T-helper 2 cell treated with Interferon-gamma antibody and Interleukin-4, amounts not matched to agents 5 μg/mL and 100 μg/mL, for 36 hours (primary cell): ENCODE results near the gene SLC44A1.

Source experiments
- DNase-seq: peaks from one replicate; pipeline ENCODE4 v3.0.0; 2021; ENCODE audit warnings: low spot score
- H3K27ac Mint-ChIP-seq: one replicate; pipeline ENCODE4 v1.8.0; 2021; ENCODE audit warnings: mild to moderate bottlenecking, mixed read lengths
- H3K27me3 Mint-ChIP-seq: one replicate; pipeline ENCODE4 v1.8.0; 2021; ENCODE audit warnings: low read depth, mixed read lengths
- H3K36me3 Mint-ChIP-seq: one replicate; pipeline ENCODE4 v1.8.0; 2021; ENCODE audit warnings: low read depth, mixed read lengths
- H3K4me1 Mint-ChIP-seq: one replicate; pipeline ENCODE4 v1.8.0; 2021; ENCODE audit warnings: low read depth, mixed read lengths
- H3K4me3 Mint-ChIP-seq: one replicate; pipeline ENCODE4 v1.8.0; 2022; ENCODE audit warnings: mild to moderate bottlenecking, moderate library complexity, mixed read lengths
- H3K9me3 Mint-ChIP-seq: one replicate; pipeline ENCODE4 v1.8.0; 2021; ENCODE audit warnings: mixed read lengths

Gene SLC44A1

DNA sequence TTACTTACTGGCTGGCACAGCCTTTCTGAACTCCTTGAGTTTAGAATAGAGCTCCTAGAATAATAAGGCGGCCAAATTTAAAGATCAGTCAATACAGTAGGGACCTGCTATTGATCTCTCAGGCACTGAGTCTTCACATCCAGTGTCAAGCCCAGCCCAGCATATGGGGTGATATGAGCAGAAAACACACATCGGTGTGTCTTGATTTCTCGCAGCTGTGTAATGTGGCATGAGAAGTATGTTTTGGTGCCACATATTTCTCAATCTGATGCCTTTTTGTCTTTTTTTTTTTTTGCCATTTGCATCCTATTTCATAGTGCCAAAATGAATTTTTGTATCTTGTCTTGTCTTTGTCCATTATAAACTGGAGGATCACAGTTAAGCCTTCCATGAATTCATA is 152.0 kb downstream of the SLC44A1 start:
- Mint-ChIP-seq H3K4me3 (no peak overlapping the region), H3K27me3 (peaks cover 73% of the 10 kb centered on the region)

GRCh38 chr9:105396901-105397300 is 152.4 kb downstream of the SLC44A1 start:
- DNase-seq, result no peak
- Mint-ChIP-seq H3K4me3 (no peak overlapping the region), H3K27ac (no peak overlapping the region), H3K9me3 (no peaks in the 10 kb centered on the region), H3K4me1 (no peaks in the 10 kb centered on the region), H3K36me3 (no peaks in the 10 kb centered on the region), H3K27me3 (peaks cover 73% of the 10 kb centered on the region)

More for the DNA sequence above, 152.0 kb downstream of the SLC44A1 start:
- Mint-ChIP-seq H3K4me1 (no peaks in the 10 kb centered on the region), H3K27ac (no peak overlapping the region), H3K9me3 (no peaks in the 10 kb centered on the region), H3K36me3 (no peaks in the 10 kb centered on the region)
- no peak for DNase-seq

- Mint-ChIP-seq H3K4me3 (no peak overlapping the region), H3K36me3 (no peaks in the 10 kb centered on the region), H3K27ac (no peak overlapping the region), H3K27me3 (peaks cover 77% of the 10 kb centered on the region), H3K4me1 (peaks cover 8% of the 10 kb centered on the region), H3K9me3 (no peaks in the 10 kb centered on the region)
- DNase-seq, result no peak
Observed at GRCh38 chr9:105399117-105399516, 154.7 kb downstream of the SLC44A1 start.

GRCh38 chr9:105401651-105402050 is 157.2 kb downstream of the SLC44A1 start:
- Mint-ChIP-seq H3K36me3 (no peaks in the 10 kb centered on the region), H3K9me3 (peaks cover under 1% of the 10 kb centered on the region), H3K4me1 (peaks cover 28% of the 10 kb centered on the region), H3K27ac (no peak overlapping the region), H3K4me3 (no peak overlapping the region), H3K27me3 (peaks cover 74% of the 10 kb centered on the region)
- no peak for DNase-seq

DNA sequence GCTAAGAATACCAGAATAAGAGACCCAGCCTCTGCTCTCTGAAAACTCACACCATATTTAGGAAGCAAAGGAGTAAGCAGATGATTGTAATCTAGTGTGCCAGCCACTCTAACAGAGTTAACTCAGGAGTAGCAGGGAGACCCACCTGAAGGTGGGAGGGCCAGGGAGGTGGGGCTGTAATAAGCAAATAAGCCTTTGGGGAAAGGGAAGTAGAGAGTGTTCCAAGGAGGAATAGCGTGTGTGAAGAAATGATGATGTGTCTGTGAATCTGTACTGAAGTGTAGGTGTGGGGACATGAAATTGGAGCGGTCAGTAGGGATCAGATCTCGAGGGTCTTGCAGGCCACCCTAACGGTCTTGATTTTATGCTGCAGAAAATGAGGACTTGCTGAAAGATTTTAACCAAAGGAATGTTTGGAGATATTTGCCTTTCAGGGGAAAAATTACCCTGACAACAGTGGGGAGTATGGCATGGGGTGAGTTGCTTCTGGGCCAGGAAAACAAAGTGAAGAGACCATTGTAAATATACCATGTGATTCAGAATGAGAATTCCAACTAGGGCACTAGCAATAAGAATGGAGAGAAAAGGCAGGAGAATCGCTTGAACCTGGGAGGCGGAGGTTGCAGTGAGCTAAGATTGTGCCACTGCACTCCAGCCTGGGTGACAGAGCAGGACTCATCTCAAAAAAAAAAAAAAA is 159.2 kb downstream of the SLC44A1 start:
- Mint-ChIP-seq H3K27me3 (peaks cover 70% of the 10 kb centered on the region), H3K9me3 (peaks cover 6% of the 10 kb centered on the region), H3K27ac (no peak overlapping the region), H3K4me3 (no peak overlapping the region), H3K36me3 (peaks cover 5% of the 10 kb centered on the region), H3K4me1 (peaks cover 33% of the 10 kb centered on the region)
- no peak for DNase-seq

- Mint-ChIP-seq H3K9me3 (peaks cover 6% of the 10 kb centered on the region), H3K27me3 (peaks cover 76% of the 10 kb centered on the region), H3K36me3 (peaks cover 5% of the 10 kb centered on the region), H3K27ac (peak overlapping the region; percentile 73), H3K4me3 (peak overlapping the region; percentile 70), H3K4me1 (peaks cover 33% of the 10 kb centered on the region)
- DNase-seq, result peak; percentile 78
Observed at GRCh38 chr9:105405514-105406131, 161.2 kb downstream of the SLC44A1 start.

DNA sequence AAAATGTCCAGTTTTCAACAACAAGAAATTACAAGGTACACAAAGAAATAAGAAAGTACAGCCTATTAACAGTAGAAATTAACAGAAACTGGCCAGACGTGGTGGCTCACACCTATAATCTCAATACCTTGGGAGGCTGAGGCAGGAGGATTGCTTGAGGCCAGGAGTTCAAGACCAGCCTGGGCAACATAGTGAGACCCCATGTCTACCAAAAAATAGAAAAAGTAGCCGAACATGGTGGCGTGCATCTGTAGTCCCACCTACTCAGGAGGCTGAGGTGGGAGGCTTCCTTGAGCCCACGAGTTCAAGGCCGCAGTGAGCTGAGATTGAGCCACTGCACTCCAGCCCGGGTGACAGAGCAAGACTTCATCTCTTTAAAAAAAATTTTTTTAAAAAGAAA is 161.9 kb downstream of the SLC44A1 start:
- peaks cover 6% of the 10 kb centered on the region for H3K9me3 Mint-ChIP-seq
- peaks cover 33% of the 10 kb centered on the region for H3K4me1 Mint-ChIP-seq
- H3K27me3 Mint-ChIP-seq, result peaks cover 78% of the 10 kb centered on the region
- peaks cover 5% of the 10 kb centered on the region for H3K36me3 Mint-ChIP-seq
- peak overlapping the region; percentile 70 for H3K4me3 Mint-ChIP-seq
- H3K27ac Mint-ChIP-seq, result no peak overlapping the region
- DNase-seq, result no peak

GRCh38 chr9:105413525-105413924 is 169.1 kb downstream of the SLC44A1 start:
- DNase-seq, result no peak
- Mint-ChIP-seq H3K9me3 (no peaks in the 10 kb centered on the region), H3K36me3 (no peaks in the 10 kb centered on the region), H3K27ac (no peak overlapping the region), H3K27me3 (peaks cover 53% of the 10 kb centered on the region), H3K4me1 (peaks cover 13% of the 10 kb centered on the region), H3K4me3 (no peak overlapping the region)

- Mint-ChIP-seq H3K9me3 (no peaks in the 10 kb centered on the region), H3K36me3 (no peaks in the 10 kb centered on the region), H3K4me1 (peaks cover 13% of the 10 kb centered on the region), H3K4me3 (no peak overlapping the region), H3K27me3 (peaks cover 45% of the 10 kb centered on the region), H3K27ac (no peak overlapping the region)
- peak; percentile 18 for DNase-seq
Observed at GRCh38 chr9:105414947-105415661, 170.7 kb downstream of the SLC44A1 start.

DNA sequence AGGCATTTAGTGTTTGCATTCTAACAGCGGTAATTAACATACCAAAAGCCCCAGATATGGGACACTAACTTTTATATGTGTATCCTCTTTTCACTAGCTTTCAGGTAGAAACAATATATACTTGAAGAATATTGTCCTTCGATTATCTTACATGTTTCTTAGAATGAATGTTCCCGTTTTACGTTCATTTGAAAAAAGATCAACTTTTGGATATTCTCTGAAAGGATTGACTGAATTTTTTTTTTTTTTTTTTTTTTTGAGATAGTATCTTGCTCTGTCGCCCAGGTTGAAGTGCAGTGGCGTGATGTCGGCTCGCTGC is 171.2 kb downstream of the SLC44A1 start:
- H3K36me3 Mint-ChIP-seq, result no peaks in the 10 kb centered on the region
- no peaks in the 10 kb centered on the region for H3K9me3 Mint-ChIP-seq
- DNase-seq, result no peak
- no peak overlapping the region for H3K4me3 Mint-ChIP-seq
- H3K27me3 Mint-ChIP-seq, result peaks cover 39% of the 10 kb centered on the region
- H3K4me1 Mint-ChIP-seq, result peaks cover 13% of the 10 kb centered on the region
- H3K27ac Mint-ChIP-seq, result no peak overlapping the region

DNA sequence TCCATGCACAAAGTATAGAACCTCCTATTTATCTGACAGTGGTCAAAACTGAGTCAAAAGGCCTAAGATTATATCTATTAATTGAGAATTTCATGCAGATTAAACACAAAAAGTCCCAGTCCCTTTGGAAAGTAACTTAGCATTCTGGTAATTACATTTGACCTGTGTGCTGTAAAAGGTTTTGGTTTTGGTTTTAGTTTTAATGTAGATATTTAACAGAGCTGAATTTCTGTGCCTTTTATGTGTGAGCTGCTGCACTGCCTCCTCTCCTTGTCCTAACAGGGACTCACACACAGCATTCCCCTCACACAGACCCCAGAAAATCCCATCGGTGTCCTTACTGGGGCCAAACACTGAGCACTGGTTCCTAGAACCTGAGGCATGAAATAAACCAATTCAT is 172.4 kb downstream of the SLC44A1 start:
- peaks cover 13% of the 10 kb centered on the region for H3K4me1 Mint-ChIP-seq
- H3K27ac Mint-ChIP-seq, result no peak overlapping the region
- no peaks in the 10 kb centered on the region for H3K36me3 Mint-ChIP-seq
- DNase-seq, result no peak
- peaks cover 29% of the 10 kb centered on the region for H3K27me3 Mint-ChIP-seq
- no peak overlapping the region for H3K4me3 Mint-ChIP-seq
- no peaks in the 10 kb centered on the region for H3K9me3 Mint-ChIP-seq

DNA sequence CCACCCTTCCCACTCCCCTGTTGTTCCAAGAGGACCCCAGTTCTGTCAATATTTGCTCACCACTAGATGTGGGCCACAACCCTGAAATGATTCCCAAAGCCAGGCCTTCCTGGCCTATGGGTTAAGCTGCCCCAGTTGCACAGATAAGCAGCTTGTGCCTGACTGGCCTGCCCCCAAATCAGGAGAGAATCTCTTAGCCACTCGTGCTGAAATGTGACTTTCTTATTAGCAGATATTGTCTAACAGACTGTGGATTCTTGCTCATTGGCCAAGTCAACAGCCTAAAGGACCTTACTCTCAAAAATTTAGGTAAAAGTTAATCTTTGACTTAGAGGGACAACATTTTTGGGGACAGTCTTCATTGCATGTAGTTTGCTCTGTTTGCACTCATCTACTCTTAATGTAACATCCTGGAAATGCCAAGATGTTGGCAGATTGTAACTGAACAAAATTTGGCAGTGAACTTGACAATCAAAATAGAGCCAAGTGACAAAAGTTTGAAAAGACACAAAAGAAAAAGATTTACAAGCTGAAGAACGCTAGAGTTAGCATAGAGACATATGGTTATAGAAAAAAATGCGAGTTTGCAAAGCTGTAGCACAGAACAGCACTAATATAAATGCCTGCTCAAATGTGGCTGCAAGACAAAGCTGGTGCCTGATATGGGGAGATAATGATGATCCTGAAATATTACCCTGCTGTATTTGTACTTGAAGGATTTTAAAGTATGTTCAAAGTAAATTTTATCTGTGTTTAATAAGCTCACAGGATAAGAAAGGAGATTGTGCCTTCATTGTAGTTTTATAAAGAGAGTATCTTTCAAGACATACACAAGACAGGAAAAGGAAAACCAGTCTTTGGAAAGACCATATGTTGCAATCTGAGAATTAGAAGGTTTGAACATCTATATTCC is 174.4 kb downstream of the SLC44A1 start:
- no peaks in the 10 kb centered on the region for H3K9me3 Mint-ChIP-seq
- no peaks in the 10 kb centered on the region for H3K36me3 Mint-ChIP-seq
- no peak overlapping the region for H3K27ac Mint-ChIP-seq
- H3K27me3 Mint-ChIP-seq, result peaks cover 17% of the 10 kb centered on the region
- H3K4me1 Mint-ChIP-seq, result peaks cover 13% of the 10 kb centered on the region
- DNase-seq, result no peak
- no peak overlapping the region for H3K4me3 Mint-ChIP-seq

DNA sequence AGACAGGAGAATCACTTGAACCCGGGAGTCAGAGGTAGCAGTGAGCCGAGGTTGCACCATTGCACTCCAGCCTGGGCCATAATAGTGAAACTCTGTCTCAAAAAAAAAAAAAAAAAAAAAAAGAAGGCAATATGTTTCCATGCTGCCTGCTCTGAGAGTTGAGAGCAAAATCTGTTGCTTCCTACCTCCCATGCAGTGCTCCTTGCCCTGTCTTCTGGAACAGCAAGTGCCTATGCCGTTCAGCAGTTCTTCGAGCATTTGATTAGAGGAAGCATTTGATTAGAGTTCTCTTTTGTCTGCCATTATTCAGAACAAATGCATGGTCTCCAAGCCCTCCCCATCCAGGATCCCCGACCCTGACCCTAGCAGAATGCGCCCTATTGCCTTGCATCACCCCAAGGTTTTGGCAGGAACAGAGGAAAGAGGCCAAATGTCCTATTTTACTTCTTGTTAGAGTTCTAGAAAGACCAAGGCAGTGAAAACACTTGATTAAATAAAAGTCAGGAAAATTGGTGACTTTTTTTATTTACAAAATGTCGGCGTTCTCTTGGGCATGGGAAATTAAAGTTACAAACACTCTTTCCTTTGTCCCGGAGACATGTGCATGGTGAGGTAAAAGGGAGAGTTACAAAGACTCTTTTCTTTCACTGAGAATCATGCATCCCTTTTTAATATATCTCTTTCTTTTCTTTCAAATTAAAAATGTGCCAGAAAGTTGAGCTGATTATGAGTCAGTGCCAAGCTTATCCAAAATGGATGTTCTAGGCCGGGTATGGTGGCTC is 175.6 kb downstream of the SLC44A1 start:
- no peak overlapping the region for H3K27ac Mint-ChIP-seq
- H3K27me3 Mint-ChIP-seq, result peaks cover 14% of the 10 kb centered on the region
- H3K9me3 Mint-ChIP-seq, result no peaks in the 10 kb centered on the region
- peaks cover 13% of the 10 kb centered on the region for H3K4me1 Mint-ChIP-seq
- H3K4me3 Mint-ChIP-seq, result no peak overlapping the region
- no peak for DNase-seq
- H3K36me3 Mint-ChIP-seq, result no peaks in the 10 kb centered on the region
